Activated CD4-positive, alpha-beta memory T cell treated with anti-CD3 and anti-CD28 coated beads for 36 hours (primary cell): ENCODE results near the gene ADCY1. TPM values are rescaled to one million over a fixed set of nuclear protein-coding genes. Genes with fewer than 3 reads are reported as not detected.

Source experiments
- CTCF ChIA-PET: fragments of 350-600 bp; sonication (Branson Sonifier 250); formaldehyde crosslinking; loops from one replicate; lab custom pipeline; 2021; ENCODE audit warnings: antibody characterized with exemption, inconsistent platforms; lab: Charles Lee
- POLR2A ChIA-PET: fragments of 350-600 bp; sonication (Branson Sonifier 250); formaldehyde crosslinking; loops from one replicate; lab custom pipeline; 2021; ENCODE audit warnings: antibody characterized with exemption; lab: Charles Lee
- DNase-seq: peaks from one replicate; pipeline ENCODE4 v3.0.0-alpha.2; 2020
- H3K27ac Mint-ChIP-seq: one replicate; pipeline ENCODE4 v1.8.0; 2021; ENCODE audit warnings: mixed read lengths
- H3K27me3 Mint-ChIP-seq: one replicate; pipeline ENCODE4 v1.8.0; 2021; ENCODE audit warnings: mixed read lengths
- H3K36me3 Mint-ChIP-seq: one replicate; pipeline ENCODE4 v1.8.0; 2021; ENCODE audit warnings: mixed read lengths
- H3K4me1 Mint-ChIP-seq: one replicate; pipeline ENCODE4 v1.8.0; 2021; ENCODE audit warnings: low read depth, mixed read lengths
- H3K4me3 Mint-ChIP-seq: one replicate; pipeline ENCODE4 v1.8.0; 2021; ENCODE audit warnings: mild to moderate bottlenecking, mixed read lengths
- H3K9me3 Mint-ChIP-seq: one replicate; pipeline ENCODE4 v1.8.0; 2021; ENCODE audit warnings: mixed read lengths
- intact Hi-C: fragments of 100-400 bp; cut with micrococcal nuclease; formaldehyde crosslinking; loops from one replicate; pipeline ENCODE4 v1.15.1; 2023
- total RNA-seq, 2 experiments: library from RNA; stranded (reverse); gene quantifications; one replicate each; pipeline ENCODE4 v1.2.3, GENCODE V29; 2021

ADCY1 gene
- total RNA-seq, 2 experiments from 2014 or later: 0.57 to 0.58 TPM

DNA sequence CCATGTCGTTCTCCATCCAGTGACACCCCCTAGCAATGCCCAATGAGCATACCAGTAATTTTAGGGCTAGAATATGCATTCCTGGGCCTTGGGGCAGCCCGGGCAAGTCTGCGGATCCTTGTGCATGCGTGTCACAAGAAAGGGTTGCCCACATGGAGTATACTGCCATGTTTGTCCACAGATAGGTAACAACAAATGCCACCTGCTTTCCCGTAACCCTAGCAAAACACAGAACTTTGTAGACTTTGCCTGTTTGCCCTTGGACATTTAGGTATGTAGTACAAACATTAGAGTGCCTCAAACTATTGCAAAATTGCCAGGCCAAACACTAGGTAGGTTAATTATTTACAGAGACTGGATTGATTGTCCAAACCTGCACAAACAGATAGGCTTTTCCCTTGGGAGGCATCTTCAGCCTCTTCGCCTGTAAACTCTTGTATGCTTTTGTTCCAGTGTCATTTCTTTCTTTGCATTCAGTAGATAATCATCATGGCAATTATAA, 117.0 kb downstream of the ADCY1 start:
- DNase-seq: no peak
- Mint-ChIP-seq H3K4me1 (no peaks in the 10 kb centered on the region), H3K36me3 (no peaks in the 10 kb centered on the region), H3K4me3 (no peak overlapping the region), H3K9me3 (no peaks in the 10 kb centered on the region), H3K27me3 (no peaks in the 10 kb centered on the region), H3K27ac (no peak overlapping the region)
- ChIA-PET CTCF (no interaction called here), POLR2A (no interaction called here)
- intact Hi-C loops: no loop called here

DNA sequence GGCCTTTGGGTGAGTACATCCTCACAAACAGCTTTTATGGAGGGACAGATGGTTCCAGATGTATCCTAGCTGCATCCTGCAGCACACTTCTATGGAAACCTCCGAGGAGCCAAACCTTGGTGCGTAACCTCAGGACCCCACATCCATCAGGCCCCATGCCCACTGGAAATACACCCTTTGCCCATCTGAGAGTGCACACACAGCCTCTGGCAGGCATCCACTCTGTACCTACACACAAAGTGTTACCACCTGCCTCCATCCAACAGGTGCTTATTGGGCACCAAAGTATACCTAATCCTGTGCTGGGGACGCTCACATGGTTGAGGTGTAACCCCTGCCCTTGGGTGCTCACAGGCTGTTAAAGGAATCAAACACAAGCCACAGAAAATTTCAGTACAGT, 117.9 kb downstream of the ADCY1 start:
- no peaks in the 10 kb centered on the region for H3K27me3 Mint-ChIP-seq
- intact Hi-C loops: no loop called here
- no peak for DNase-seq
- ChIA-PET CTCF (no interaction called here), POLR2A (no interaction called here)
- H3K4me3 Mint-ChIP-seq: no peak overlapping the region
- no peak overlapping the region for H3K27ac Mint-ChIP-seq
- no peaks in the 10 kb centered on the region for H3K4me1 Mint-ChIP-seq
- no peaks in the 10 kb centered on the region for H3K9me3 Mint-ChIP-seq
- H3K36me3 Mint-ChIP-seq: no peaks in the 10 kb centered on the region

DNA sequence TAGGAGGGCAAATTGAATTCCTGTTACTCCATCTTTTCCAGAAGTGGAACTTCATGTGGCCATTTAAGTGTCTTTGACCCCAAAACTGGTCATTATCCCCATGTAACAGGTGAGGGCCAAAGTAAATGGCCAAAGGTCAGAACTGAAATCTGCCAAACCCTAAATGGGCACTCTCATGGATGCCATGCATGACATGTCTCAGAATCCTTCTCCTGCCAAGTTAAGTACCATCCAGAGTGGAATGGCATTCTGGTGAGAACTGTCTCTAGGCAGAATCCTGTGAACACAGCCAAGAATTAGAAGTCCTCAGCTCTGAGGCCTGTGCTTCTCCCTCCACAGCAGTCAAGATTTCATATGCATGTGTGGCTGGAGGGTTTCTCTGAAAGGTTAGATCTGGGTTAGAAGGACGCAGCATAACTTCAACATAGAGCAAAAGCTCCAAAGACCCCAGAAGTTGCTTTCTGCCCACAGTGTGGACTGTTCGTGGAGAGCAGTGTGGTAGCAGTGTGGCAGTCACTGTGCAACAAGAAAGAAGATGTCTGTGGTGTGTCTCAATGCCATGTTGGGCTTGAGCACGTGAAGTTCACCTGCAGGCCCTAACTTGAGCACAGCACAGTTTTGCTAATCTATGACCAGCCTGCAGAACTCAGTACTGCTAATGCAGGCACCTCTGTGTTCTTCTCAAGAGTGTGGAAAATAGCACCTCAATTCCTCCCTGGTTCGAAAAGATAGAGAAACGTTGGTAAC, 121.3 kb downstream of the ADCY1 start:
- Mint-ChIP-seq H3K4me1 (no peaks in the 10 kb centered on the region), H3K36me3 (no peaks in the 10 kb centered on the region), H3K27ac (no peak overlapping the region), H3K9me3 (no peaks in the 10 kb centered on the region), H3K27me3 (no peaks in the 10 kb centered on the region), H3K4me3 (no peak overlapping the region)
- DNase-seq: no peak
- POLR2A ChIA-PET: no interaction called here
- intact Hi-C loops: no loop called here
- CTCF ChIA-PET: no interaction called here

DNA sequence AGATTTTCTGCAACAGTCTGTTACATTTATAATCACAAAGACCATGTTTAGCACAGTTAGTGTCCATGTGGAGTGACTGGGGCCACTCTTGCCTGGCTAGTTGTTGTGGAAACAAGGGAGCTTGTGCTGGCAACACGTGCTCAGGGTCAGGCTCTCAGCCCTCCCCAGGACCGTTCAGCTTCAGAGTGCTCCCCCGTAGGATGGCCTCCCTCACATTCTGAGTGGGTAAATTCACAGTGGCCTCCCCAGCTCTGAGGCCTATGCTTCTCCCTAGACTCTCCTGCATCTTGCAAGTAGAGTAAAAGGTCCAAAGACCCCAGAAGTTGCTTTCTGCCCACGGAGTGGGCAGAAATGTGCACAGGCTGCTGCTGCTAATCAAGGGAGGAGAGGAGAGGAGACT, 122.3 kb downstream of the ADCY1 start:
- intact Hi-C loops: no loop called here
- CTCF ChIA-PET: interaction anchor here (0.6 kb wide), 1 partner anchor 44 kb away, joined by 3 read pairs; no protein-coding TSS in a partner anchor

DNA sequence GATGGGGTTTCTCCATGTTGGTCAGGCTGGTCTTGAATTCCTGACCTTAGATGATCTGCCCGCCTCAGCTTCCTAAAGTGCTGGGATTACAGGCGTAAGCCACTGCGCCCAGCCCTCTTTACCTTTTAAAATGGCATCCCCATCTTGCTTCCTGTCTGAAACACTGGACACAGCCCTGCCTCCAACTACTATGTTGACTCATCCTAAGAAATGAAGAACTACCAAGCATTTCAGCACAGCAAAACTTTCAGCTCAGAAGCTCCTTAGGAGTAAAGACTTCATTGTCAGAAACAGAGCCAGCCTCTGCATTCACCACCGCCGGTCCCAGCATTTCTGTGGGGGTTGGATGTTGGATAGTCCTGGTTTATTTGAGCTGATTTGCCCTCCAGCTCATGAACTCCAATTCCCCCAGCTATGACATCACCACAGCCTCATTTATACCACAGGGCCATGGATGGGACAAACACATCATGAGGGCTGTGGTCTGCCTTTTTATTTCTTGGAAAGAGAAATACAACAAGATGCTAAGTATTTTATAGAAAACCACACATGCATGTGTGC, 123.5 kb downstream of the ADCY1 start:
- Mint-ChIP-seq H3K27me3 (peaks cover 5% of the 10 kb centered on the region), H3K36me3 (no peaks in the 10 kb centered on the region), H3K4me3 (no peak overlapping the region), H3K9me3 (no peaks in the 10 kb centered on the region), H3K27ac (no peak overlapping the region), H3K4me1 (no peaks in the 10 kb centered on the region)
- ChIA-PET CTCF (no interaction called here), POLR2A (no interaction called here)
- intact Hi-C loops: no loop called here
- no peak for DNase-seq

More for the DNA sequence above, 122.3 kb downstream of the ADCY1 start:
- no peaks in the 10 kb centered on the region for H3K36me3 Mint-ChIP-seq
- POLR2A ChIA-PET: no interaction called here
- no peak overlapping the region for H3K4me3 Mint-ChIP-seq
- no peak overlapping the region for H3K27ac Mint-ChIP-seq
- no peaks in the 10 kb centered on the region for H3K9me3 Mint-ChIP-seq
- H3K27me3 Mint-ChIP-seq: peaks cover 2% of the 10 kb centered on the region
- no peak for DNase-seq
- no peaks in the 10 kb centered on the region for H3K4me1 Mint-ChIP-seq

DNA sequence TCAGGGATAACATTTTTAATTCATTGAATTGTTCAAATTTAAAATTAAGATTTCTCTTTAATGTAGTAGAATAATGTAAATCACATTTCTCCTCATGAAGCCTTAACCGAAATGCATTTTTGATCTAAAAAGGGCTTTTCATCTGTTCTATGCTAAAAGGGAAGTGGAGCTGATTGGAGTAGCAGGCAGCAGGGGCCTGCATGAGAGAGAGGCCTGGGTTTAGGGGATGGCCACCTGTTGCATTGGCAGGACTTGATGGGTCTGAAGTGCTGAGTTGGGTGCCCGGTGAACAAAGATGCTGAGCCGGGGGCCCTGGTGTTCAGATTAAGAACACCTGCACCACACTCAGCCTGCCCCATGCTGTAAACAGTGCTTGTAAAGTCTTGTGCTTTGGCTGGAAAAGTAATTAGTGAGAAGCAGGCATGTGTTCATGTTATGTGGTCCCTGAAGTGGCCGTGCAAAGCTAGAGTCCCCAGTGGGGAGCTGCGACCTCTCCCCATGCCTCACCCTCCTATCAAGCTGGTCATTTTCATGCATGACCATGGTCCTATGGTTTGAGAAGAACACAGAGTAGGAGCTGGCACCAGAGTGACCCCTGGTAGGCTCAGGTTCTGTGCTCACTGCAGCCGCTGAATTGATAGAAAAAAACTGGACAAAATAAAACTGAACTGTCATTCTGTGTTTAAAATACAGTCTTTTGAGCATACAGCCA, 124.3 kb downstream of the ADCY1 start:
- no peaks in the 10 kb centered on the region for H3K9me3 Mint-ChIP-seq
- no peaks in the 10 kb centered on the region for H3K36me3 Mint-ChIP-seq
- intact Hi-C loops: no loop called here
- ChIA-PET CTCF (no interaction called here), POLR2A (no interaction called here)
- H3K27ac Mint-ChIP-seq: no peak overlapping the region
- no peak for DNase-seq
- no peaks in the 10 kb centered on the region for H3K4me1 Mint-ChIP-seq
- H3K4me3 Mint-ChIP-seq: no peak overlapping the region
- peaks cover 11% of the 10 kb centered on the region for H3K27me3 Mint-ChIP-seq

DNA sequence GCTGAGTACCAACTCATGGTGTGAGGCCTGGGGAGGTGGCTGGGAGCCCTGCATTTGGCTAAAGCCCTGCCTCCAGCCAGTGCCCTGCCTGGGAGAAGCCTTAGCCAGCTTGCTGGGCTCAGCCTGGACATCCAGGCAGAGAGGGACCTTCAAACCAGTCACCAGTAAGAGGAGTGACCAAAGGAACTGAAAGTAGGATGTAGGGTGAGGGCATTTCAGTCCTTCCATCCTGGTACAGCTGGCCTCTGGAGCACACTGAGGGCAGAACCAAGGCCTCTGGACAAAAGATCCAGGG, 124.8 kb downstream of the ADCY1 start:
- ChIA-PET CTCF (no interaction called here), POLR2A (no interaction called here)
- Mint-ChIP-seq H3K4me3 (no peak overlapping the region), H3K27me3 (peaks cover 14% of the 10 kb centered on the region), H3K27ac (no peak overlapping the region), H3K9me3 (no peaks in the 10 kb centered on the region), H3K4me1 (no peaks in the 10 kb centered on the region), H3K36me3 (no peaks in the 10 kb centered on the region)
- DNase-seq: no peak
- intact Hi-C loops: no loop called here

DNA sequence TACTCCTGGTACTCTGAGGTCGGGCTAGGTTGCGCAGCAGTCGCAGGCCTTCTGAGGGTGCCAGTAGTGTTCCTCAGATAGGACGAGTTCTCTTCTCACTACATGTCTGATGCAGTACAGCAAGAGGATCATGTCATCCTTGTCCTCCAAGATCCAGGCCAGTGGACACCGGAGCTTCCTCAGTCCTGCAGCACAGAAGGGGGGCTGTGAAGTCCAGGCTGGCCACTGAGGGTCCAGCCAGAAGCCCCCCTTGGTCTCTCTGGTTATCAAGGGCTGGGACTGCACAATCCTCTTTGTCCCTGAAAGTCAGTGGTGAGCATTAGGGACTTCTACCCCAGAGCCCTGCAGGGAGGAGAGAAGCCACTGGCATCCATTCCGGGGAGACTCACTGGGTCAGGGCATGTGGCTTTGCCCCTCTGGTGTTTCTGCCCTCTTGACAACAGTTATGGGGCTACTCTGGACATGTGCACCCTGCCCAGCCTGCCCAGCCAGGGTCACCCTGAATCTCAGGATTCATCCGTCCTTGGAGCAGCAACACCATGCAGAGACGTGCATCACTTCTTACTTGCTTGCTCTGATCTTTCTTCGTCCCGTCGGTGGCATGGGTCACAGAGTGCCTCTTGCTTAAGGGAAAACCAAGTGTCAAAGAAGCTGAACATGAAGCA, 125.7 kb downstream of the ADCY1 start:
- Mint-ChIP-seq H3K36me3 (no peaks in the 10 kb centered on the region), H3K27me3 (peaks cover 16% of the 10 kb centered on the region), H3K9me3 (no peaks in the 10 kb centered on the region), H3K4me1 (no peaks in the 10 kb centered on the region), H3K27ac (no peak overlapping the region), H3K4me3 (no peak overlapping the region)
- DNase-seq: no peak
- POLR2A ChIA-PET: no interaction called here
- CTCF ChIA-PET: no interaction called here
- intact Hi-C loops: no loop called here

DNA sequence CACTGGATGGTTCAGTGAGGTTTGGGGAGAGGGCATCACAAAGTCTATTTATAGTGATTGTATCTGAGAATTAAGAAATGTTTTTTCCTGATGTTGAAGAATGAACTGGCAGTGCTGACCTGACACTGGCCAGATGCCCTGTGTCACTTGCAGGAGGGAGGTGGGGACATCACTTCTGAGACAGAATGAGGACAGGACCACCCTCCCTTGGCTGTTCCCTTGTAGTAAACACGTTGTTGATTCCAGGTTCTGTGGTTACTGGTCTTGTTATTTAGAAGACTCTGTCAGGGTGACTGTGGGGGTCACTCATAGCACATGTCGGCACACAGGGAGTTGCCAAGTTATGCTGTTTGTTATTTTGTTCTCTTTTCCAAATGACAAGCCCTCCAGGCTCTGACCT, 126.4 kb downstream of the ADCY1 start:
- intact Hi-C loops: no loop called here
- no peaks in the 10 kb centered on the region for H3K36me3 Mint-ChIP-seq
- no peaks in the 10 kb centered on the region for H3K4me1 Mint-ChIP-seq
- H3K9me3 Mint-ChIP-seq: no peaks in the 10 kb centered on the region
- H3K4me3 Mint-ChIP-seq: no peak overlapping the region
- no peak for DNase-seq
- ChIA-PET CTCF (no interaction called here), POLR2A (no interaction called here)
- no peak overlapping the region for H3K27ac Mint-ChIP-seq
- peaks cover 16% of the 10 kb centered on the region for H3K27me3 Mint-ChIP-seq

DNA sequence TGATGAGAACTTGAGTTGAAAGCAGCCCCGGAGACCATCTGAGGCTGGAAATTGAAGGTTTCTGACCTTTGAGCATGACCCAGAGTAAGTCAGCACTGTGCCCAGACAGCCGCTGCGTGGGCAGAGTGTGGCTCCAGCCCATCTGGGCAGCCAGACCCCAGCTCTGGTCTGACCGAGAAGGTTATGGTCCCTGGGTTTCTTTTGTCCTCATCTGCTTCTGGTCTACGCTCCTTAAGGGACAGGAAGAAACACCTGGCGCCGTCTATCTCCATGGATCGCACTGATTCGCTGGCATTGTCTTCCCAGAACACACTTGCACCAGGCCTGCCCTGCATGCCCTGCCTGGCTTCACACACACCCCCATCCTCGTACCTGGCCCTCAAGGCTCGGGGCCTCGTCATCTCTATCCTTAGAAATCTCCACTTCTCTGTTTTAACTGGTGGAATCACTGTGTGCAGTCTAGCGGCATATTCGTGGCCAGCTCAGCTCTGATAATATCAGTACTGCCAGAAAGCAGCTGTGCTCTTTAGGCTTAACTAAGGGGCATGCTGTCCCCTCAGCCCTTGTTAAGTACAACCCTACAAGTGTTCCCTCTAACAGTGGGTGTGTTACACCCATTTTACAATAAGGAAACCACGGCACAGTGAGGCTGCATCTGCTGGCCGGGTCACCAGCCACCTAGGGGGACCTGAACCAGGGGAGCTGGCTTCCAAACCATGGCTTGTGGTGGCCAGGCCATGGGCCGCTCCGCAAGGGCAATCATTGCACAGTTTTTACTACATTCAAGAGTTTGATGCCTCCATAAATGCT, 127.7 kb downstream of the ADCY1 start:
- intact Hi-C loops: no loop called here
- no peak for DNase-seq
- no peak overlapping the region for H3K4me3 Mint-ChIP-seq

DNA sequence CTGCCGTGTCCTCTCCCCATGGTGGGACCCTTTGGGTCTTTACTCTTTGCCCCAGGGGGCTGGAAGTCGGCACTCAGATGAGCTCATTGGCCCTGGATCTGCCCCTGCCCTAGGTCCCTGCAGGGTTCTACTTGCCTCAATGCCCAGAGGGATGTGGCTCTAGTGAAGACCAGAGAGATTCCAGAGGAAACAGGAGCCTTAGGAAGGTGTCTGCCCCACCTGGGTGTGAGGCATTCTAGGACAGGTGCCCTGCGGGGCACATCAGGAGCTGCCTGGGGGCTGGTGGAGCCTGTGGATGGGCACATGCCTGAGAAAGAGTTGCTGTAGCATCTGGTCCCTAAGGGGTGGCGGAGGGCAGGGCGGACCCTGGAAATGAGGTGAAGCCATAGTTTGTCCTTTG, 128.6 kb downstream of the ADCY1 start:
- ChIA-PET POLR2A (no interaction called here), CTCF (no interaction called here)
- intact Hi-C loops: no loop called here
- H3K36me3 Mint-ChIP-seq: no peaks in the 10 kb centered on the region
- H3K27ac Mint-ChIP-seq: no peak overlapping the region
- DNase-seq: no peak
- H3K4me1 Mint-ChIP-seq: no peaks in the 10 kb centered on the region
- peaks cover 16% of the 10 kb centered on the region for H3K27me3 Mint-ChIP-seq
- H3K4me3 Mint-ChIP-seq: no peak overlapping the region
- no peaks in the 10 kb centered on the region for H3K9me3 Mint-ChIP-seq

More for the DNA sequence above, 127.7 kb downstream of the ADCY1 start:
- Mint-ChIP-seq H3K4me1 (no peaks in the 10 kb centered on the region), H3K27ac (no peak overlapping the region), H3K9me3 (no peaks in the 10 kb centered on the region), H3K36me3 (no peaks in the 10 kb centered on the region), H3K27me3 (peaks cover 16% of the 10 kb centered on the region)
- POLR2A ChIA-PET: no interaction called here
- CTCF ChIA-PET: no interaction called here

DNA sequence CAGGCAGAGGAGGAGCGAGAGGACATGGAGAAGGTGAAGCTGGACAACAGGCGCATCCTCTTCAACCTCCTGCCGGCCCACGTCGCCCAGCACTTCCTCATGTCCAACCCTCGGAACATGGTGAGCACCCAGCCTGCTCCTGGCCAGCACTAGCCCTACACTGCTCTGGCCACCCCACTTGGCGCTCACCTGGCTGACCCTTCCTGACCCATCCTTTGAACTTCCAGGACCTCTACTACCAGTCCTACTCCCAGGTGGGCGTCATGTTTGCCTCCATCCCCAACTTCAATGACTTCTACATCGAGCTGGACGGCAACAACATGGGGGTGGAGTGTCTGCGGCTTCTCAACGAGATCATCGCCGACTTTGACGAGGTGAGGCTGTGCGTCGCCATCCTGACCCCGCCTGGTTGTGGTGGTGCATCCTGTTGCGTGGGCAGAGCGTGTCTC, 129.2 kb downstream of the ADCY1 start:
- intact Hi-C loops: no loop called here
- ChIA-PET POLR2A (no interaction called here), CTCF (no interaction called here)
- H3K27me3 Mint-ChIP-seq: peaks cover 16% of the 10 kb centered on the region
- H3K9me3 Mint-ChIP-seq: no peaks in the 10 kb centered on the region
- H3K27ac Mint-ChIP-seq: no peak overlapping the region
- DNase-seq: no peak
- H3K36me3 Mint-ChIP-seq: no peaks in the 10 kb centered on the region
- H3K4me3 Mint-ChIP-seq: no peak overlapping the region
- no peaks in the 10 kb centered on the region for H3K4me1 Mint-ChIP-seq
